ENCODE measurements around the gene SHISA2.

The SHISA2 gene

DNA sequence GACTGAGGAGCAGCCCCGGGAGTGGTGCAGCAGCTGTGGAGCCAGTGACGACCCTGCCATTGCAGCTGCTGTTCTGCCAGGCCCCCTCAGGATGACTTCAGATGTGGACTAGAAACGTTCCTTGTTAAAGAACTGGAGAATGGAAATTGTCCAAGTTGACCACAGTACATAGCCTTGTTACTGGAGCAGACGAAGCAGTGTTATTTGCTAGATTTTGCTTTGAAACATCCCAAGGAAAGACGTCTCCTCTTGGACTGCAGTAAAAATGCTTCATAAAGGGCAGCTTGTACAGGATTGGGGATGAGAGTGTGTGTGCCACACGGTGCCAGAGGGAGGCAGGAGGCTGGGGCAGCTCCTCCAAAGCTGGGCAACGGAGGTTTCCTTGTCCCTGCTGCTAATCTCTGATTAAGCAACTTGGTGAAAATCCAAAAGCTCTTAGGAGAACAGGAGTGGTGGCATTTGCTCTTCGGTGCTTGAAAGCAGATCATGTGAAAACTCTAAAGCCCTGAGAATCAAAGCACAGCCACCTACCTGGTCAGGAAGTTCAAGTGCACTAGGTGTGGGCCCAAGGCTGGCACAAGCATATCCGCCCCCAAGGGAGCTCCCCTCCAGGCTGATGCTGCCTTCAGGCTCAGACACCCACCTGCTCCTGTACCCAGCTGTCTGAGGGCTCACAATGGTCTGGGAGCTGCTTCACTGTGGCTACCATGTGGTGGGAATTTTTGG lies 34.5 kb downstream of the SHISA2 start:
- DNase-seq, result no peak

DNA sequence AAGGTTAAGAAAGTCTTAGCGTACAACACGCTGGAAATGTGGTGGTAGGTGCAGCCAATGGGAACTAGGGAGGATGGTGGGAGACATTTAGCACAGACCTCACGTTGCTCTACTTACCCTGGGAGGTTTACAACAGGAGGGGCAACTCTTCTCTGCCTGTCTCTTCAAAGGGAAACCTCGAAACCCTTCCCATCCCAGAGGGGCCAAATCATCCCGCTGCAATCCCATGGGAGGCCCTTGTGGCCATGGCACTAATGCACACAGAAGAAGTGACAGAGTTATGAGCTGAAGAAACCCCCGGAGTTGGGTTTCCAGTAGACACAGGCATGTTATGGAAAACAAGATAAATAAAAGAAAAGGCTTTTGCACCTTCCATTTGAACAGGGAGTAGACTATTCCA lies 35.6 kb downstream of the SHISA2 start:
- no peak for DNase-seq

DNA sequence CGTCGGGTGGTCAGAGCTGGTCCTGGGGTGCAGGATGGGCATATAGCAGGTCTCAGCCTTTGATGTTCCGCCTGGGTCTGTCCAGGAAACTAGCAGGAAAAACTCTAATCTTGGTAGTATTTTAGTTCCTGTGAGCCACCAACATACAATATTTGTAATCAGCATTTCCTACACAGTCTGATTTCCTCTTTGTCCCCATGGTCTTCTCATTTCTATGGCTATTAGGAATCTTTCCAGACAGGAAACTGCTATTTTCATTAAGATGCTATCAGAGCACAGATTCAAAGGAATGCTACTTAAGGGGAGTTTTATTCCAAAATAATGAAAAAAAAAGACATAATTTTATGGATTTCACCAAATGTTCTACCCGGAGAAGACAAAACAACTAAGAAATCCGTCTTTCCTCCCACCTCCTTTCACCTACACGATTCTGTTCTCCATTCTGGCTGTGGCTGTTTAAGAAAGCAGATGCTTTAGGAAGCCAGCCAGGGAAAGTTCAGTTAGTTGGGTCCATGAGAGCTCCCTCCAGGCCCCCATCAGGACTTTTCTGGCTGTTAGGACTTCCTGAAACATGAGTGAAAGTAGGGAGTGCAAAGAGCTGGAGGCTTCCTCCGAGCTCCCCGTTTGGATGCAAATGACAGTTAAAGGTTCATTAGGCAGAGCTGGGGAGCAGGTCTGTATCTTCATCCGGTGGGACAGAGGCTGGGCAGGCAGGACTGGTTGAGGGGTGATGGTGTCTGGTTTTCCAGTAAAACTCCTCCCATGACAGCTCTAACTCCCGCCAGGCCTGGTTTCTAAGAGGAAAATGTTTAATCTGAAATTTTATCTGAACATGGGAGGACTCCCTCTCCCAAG lies 36.3 kb downstream of the SHISA2 start:
- no peak for DNase-seq

DNA sequence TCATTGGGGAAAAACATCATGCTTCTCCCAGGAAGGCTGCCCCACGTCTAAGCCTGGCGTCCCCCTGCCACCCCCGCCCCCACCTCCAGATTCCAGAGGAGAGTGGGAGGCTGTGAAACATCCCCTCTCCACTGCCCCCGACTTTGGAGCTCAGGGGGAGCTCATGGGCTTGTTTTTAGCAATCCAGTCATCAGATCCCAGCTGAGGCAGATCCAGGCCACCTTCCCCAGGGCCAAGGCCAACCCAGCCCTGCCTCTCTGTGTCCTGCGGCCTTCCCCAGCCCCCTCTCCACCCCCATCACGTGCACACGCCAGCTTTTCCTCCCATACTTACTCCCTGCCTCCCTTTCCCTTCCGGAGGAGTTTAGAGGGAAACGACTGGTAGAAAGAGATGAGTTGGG lies 38.8 kb downstream of the SHISA2 start:
- no peak for DNase-seq

DNA sequence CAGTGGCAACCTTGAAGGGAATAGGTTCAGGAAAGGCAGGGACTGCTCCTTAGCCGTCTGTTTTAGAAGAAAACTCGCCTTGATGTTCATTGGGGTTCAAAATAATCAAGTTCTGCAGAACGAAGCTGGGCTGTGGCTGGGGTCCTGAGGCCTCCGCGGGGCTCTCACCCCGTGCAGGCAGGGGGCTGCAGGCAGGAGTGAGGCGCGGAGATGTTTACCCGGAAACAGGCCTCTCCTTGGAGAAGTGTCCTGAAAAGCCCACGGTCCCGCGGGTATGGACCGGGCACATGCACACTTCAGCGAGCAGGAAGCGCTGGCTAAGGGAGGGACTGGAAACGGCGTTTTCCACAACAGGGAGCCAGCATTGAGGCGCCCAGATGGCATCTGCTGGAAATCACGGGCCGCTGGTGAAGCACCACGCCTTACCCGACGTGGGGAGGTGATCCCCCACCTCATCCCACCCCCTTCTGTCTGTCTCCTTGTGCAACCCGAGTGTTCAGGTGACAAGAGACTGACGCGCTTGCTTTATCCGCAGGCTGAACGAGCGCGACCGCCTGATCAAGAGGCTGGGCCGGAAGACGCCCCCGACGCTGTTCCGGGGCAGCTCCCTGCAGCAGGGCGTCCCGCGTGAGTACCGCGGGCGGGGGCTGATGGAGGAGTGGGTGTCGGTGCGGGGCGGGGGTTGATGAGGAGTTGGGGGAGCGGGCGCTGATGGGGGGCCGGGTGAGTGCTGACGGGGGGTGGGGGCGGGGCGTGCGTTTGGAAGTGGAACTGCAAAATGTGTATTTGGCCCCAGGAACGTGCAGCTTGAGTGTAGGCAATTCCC lies 39.6 kb downstream of the SHISA2 start:
- DNase-seq, result no peak

DNA sequence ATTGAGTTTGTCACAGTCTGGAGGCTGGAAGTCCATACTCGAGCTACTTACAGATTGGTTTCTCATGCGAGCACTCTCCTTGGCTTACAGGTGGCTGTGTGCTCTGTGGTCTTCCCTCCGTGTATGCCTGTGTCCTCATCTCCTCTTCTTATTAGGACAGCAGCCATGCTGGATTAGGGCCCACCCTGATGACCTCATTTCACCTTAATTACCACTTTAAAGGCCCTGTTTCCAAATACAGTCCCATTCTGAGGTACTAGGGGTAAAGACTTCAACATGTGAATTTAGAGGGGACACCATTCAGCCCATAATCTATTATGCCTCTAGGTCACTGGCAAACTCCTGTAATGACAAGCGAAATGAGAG lies 40.6 kb downstream of the SHISA2 start:
- no peak for DNase-seq

DNA sequence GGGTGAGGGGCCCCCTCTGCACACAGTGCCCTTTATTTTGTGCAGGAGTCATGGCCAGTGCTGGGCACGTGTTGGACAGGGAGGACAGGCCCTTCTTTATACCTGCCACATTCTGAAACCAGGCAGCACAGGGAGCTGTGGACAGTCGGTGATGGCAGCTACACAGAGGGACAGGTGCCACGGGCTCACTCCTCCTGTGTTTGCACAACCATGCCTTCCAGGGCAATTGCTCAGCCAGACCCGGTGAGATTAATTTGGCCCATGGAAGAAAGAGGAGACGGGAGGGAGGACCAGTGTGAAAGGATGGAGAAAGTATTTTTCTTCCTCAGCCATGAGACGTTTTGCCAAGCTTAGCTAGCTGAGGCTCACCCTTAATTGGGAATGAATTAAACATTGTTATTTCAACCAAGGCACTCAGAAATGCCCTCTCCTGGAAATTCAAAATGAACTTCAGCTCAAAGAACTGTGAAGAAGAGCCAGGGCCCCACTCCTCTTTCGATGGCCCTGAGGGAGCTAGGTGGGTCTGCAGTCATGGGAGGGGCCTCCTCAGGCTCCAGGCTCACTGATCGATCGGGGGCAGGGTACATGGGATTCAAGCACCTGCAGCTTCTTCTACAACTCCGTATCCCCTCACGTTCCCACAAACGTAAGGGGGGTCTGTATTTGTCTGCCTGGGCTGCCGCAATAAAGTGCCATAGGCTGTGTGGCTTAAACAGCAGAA lies 41.2 kb downstream of the SHISA2 start:
- DNase-seq, result no peak

DNA sequence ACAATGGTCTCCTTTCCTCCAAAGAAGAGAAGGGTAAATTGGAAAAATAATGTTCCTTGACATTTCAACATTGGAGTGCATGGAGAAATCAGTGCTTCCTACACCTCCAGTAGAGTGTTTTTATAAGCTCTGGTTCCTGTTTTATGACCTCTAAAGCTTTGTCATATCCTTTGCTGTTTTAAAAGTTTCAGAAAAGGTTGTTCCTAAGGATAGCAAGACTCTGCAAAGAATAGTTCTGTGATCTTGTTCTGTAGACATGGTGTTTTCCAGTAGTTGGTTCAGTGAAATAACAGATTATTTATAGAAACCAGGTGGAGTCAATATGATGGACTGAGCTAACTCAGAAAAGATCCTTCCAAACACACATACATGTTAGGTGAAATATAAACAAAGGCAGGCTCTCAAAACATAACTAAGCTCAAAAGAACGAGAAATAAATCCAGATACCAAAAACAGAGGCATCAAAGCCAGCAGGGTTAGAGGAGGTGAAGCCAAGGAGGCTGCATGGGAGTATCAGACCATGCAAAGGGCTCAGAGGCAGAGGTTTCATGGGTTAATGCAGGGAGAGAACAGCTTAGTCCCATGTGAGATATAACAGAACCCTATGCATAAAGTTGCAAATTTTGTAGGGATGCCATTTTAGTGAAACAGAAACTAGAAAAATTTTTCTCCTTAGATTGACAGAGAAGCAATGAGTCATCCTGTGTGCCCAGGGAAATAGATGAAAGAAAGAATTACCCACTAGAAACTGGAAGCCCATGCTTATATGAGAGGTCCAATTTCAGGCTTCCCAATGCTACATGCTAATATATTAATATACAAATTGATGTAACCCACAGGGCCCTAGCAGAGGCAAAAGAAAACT lies 44.3 kb downstream of the SHISA2 start:
- no peak for DNase-seq
